Caco-2 (cell line): ENCODE measurements around the gene FBXO34. TPM values are rescaled to one million over a fixed set of nuclear protein-coding genes. Genes with fewer than 3 reads are reported as not detected.

Source experiments
- BruUV-seq: library from RNA; stranded (reverse); fragments of 400-500 nt; replicated peaks from 2 replicates; lab custom pipeline; 2021; lab: Mats Ljungman, UMichigan
- CTCF ChIA-PET: fragments of 300-600 bp; sonication (Branson Sonifier 250); formaldehyde crosslinking; loops from one replicate; lab custom pipeline; 2022; ENCODE audit warnings: antibody characterized with exemption; lab: Charles Lee
- POLR2A ChIA-PET: fragments of 300-600 bp; sonication (Branson Sonifier 250); formaldehyde crosslinking; loops from one replicate; lab custom pipeline; 2022; ENCODE audit warnings: antibody characterized with exemption; lab: Charles Lee
- DNase-seq, 2 experiments: peaks; one replicate each; pipeline versions ENCODE4 v3.0.0 to v3.0.0-alpha.2; 2020 to 2022
- H3K27me3 ChIP-seq: replicated peaks from 2 replicates; pipeline ENCODE4 v1.6.0; 2011; ENCODE audit warnings: low read length; ENCODE audit not compliant: control insufficient read depth, insufficient read depth
- H3K36me3 ChIP-seq: 2 replicates; pipeline ENCODE4 v1.5.1; 2011; ENCODE audit warnings: low read length; ENCODE audit not compliant: control insufficient read depth, insufficient read depth
- H3K4me1 ChIP-seq: fragments of 250-450 bp; sonication (Bioruptor Pico); 2 replicates; pipeline ENCODE4 v1.5.1; 2020; ENCODE audit warnings: mild to moderate bottlenecking
- H3K4me3 ChIP-seq: 2 replicates; pipeline ENCODE4 v1.5.1; 2011; ENCODE audit warnings: low read depth, mild to moderate bottlenecking, control low read depth, low read length
- H3K9me3 ChIP-seq: fragments of 250-450 bp; sonication (Bioruptor Pico); 2 replicates; pipeline ENCODE4 v1.5.1; 2020; ENCODE audit warnings: mild to moderate bottlenecking, moderate library complexity
- H3K27ac Mint-ChIP-seq: one replicate; pipeline ENCODE4 v1.8.0; 2022; ENCODE audit warnings: mixed read lengths; ENCODE audit not compliant: unreplicated experiment
- H3K27me3 Mint-ChIP-seq: one replicate; pipeline ENCODE4 v1.8.0; 2022; ENCODE audit warnings: mixed read lengths; ENCODE audit not compliant: insufficient read depth, unreplicated experiment
- H3K36me3 Mint-ChIP-seq: one replicate; pipeline ENCODE4 v1.8.0; 2022; ENCODE audit warnings: mild to moderate bottlenecking, mixed read lengths; ENCODE audit not compliant: insufficient read depth, unreplicated experiment
- H3K4me1 Mint-ChIP-seq: one replicate; pipeline ENCODE4 v1.8.0; 2022; ENCODE audit warnings: low read depth, mixed read lengths; ENCODE audit not compliant: unreplicated experiment
- H3K4me3 Mint-ChIP-seq: one replicate; pipeline ENCODE4 v1.8.0; 2022; ENCODE audit warnings: mild to moderate bottlenecking, moderate library complexity, mixed read lengths; ENCODE audit not compliant: unreplicated experiment
- H3K9me3 Mint-ChIP-seq: one replicate; pipeline ENCODE4 v1.8.0; 2022; ENCODE audit warnings: mixed read lengths; ENCODE audit not compliant: unreplicated experiment
- intact Hi-C: fragments of 100-400 bp; cut with micrococcal nuclease; formaldehyde crosslinking; loops from one replicate; pipeline ENCODE4 v1.10.0; 2022; ENCODE audit not compliant: unreplicated experiment
- total RNA-seq: library from RNA; stranded (reverse); gene quantifications from 2 replicates; pipeline ENCODE4 v1.2.3, GENCODE V29; 2022
- TF ChIP-seq, protein P1 (sequence below), 2 experiments: fragments of 200-600 bp in 1 of 2; IDR thresholded peaks; 1 replicate in 1 of 2; 2 replicates in 1 of 2; pipeline versions ENCODE4 v1.5.1 to v1.8.0; 2011 to 2022; ENCODE audit warnings: antibody characterized with exemption in 1 of 2, control low read depth in 1 of 2, inconsistent platforms in 1 of 2, low read depth in 1 of 2, low read length in 1 of 2, mild to moderate bottlenecking in 1 of 2, moderate library complexity in 1 of 2; ENCODE audit not compliant: insufficient read depth in 1 of 2, severe bottlenecking in 1 of 2, unreplicated experiment in 1 of 2

The FBXO34 gene
- total RNA-seq, 1 experiment from 2014 or later: 23.7 TPM

DNA sequence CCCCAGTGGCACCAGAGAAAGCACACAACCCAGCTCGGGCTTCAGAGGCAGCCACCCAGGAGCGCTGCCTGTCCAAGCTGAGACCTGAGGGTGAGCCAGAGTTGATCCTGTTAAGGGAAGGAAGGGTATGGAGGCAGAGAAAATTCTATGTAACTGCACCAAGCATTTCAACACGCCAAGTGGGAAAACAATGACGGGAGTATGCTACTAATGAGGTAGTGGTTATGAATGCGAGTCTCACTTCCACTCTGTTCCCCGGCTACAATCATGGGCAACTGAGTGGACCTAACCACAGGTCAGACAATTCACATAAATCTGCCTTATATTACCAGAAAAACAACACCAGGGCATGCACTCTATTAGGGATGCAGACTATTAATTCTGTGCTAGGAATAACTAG, 130.5 kb downstream of the FBXO34 start:
- ChIA-PET CTCF (no interaction called here), POLR2A (no interaction called here)
- H3K4me3 ChIP-seq: no peak overlapping the region
- Mint-ChIP-seq H3K4me1 (no peaks in the 10 kb centered on the region), H3K36me3 (no peaks in the 10 kb centered on the region), H3K4me3 (no peak overlapping the region), H3K27ac (no peak overlapping the region), H3K9me3 (no peaks in the 10 kb centered on the region), H3K27me3 (no peaks in the 10 kb centered on the region)
- no peak for DNase-seq
- no peaks in the 10 kb centered on the region for H3K4me1 ChIP-seq
- no peaks in the 10 kb centered on the region for H3K27me3 ChIP-seq
- intact Hi-C loops: no loop called here
- H3K36me3 ChIP-seq: no peaks in the 10 kb centered on the region
- no TSS peak for BruUV-seq
- TF ChIP-seq, protein P1, sequence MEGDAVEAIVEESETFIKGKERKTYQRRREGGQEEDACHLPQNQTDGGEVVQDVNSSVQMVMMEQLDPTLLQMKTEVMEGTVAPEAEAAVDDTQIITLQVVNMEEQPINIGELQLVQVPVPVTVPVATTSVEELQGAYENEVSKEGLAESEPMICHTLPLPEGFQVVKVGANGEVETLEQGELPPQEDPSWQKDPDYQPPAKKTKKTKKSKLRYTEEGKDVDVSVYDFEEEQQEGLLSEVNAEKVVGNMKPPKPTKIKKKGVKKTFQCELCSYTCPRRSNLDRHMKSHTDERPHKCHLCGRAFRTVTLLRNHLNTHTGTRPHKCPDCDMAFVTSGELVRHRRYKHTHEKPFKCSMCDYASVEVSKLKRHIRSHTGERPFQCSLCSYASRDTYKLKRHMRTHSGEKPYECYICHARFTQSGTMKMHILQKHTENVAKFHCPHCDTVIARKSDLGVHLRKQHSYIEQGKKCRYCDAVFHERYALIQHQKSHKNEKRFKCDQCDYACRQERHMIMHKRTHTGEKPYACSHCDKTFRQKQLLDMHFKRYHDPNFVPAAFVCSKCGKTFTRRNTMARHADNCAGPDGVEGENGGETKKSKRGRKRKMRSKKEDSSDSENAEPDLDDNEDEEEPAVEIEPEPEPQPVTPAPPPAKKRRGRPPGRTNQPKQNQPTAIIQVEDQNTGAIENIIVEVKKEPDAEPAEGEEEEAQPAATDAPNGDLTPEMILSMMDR (IDR thresholded peaks at IDR 0.05; ENCODE audit: insufficient read depth in 1 of 2, low read depth in 1 of 2, low read length in 1 of 2, severe bottlenecking in 1 of 2, unreplicated experiment in 1 of 2): no peak
- no peaks in the 10 kb centered on the region for H3K9me3 ChIP-seq

Other genes starting within 250 kb of the FBXO34 start
- gene WDHD1, start 244.3 kb upstream of the FBXO34 start, total RNA-seq: 25.5 and 27.5 TPM in 2 replicates
- gene SOCS4, start 244.2 kb upstream of the FBXO34 start, total RNA-seq: 21.1 and 24.8 TPM in 2 replicates
- 81.8 and 90.8 TPM in 2 replicates for gene MAPK1IP1L, start 219.8 kb upstream of the FBXO34 start, total RNA-seq
- 206 and 246 TPM in 2 replicates for gene LGALS3, start 142.2 kb upstream of the FBXO34 start, total RNA-seq
- 49.7 and 54.1 TPM in 2 replicates for gene DLGAP5, start 79.8 kb upstream of the FBXO34 start, total RNA-seq
- gene ATG14, start 140.4 kb downstream of the FBXO34 start, total RNA-seq: 11.4 and 13.1 TPM in 2 replicates
- gene TBPL2, start 169.2 kb downstream of the FBXO34 start, total RNA-seq: not detected in 2 replicates